IPS DF 4.7 (cell line): Measurements from ENCODE around the gene NR3C1.

ENCODE experiments used
- DNase-seq: peaks from one replicate; pipeline ENCODE4 v3.0.0-alpha.2; 2013; ENCODE audit warnings: low spot score; ENCODE audit errors: extremely low read depth

NR3C1 gene

GRCh38 chr5:143372187-143372829 is 31.2 kb downstream of the NR3C1 start:
- DNase-seq: no peak

- DNase-seq: no peak
These were observed 33.0 kb downstream of the NR3C1 start for GRCh38 chr5:143370440-143370839.

GRCh38 chr5:143364061-143364460 is 39.4 kb downstream of the NR3C1 start:
- DNase-seq: no peak

DNA sequence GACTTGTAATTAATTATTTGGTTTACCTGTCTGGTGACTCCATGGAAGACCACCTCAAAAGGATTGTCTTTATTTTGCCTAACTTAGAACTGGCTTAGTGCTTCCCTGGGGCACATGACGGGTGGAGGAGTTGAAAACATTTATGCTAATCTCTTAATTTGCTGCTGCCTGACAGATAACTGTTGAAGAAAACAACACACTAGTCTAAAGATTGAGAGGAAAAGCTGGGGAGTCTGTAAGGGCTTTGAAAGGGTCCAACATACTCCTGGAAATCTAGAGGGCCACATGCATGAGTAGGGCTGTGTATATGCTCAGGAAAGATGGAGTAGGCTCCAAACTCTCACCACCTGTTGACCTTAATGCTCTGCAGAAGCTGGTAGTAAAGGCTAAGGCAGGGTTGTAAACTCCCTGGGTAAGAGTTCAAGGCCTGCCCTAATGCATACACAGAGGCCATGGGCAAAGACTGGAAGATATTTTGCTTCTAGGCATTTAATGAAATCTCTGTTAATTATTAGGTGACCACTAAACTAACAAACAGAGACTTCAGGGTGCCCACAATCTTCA is 40.7 kb downstream of the NR3C1 start:
- no peak for DNase-seq

DNA sequence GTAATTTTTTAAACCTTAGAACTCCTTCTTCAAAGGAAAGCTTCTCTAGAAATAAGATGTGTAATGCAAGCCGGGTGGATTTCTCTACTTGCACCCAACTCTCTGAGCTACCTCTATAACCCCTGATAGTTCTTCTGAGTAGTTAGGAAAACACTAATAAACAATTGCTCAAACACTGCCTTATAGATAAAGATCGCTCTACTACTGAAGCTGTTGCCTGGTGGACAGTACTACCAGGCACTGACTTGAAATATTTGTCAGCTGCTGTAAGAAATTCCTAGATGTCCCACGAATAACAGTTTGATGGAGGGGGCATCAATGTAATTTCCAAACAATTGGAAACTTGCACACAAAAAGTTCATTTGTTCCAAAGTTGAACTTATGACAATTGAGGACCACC is 42.0 kb downstream of the NR3C1 start:
- no peak for DNase-seq

GRCh38 chr5:143360755-143361154 is 42.7 kb downstream of the NR3C1 start:
- DNase-seq: no peak

DNA sequence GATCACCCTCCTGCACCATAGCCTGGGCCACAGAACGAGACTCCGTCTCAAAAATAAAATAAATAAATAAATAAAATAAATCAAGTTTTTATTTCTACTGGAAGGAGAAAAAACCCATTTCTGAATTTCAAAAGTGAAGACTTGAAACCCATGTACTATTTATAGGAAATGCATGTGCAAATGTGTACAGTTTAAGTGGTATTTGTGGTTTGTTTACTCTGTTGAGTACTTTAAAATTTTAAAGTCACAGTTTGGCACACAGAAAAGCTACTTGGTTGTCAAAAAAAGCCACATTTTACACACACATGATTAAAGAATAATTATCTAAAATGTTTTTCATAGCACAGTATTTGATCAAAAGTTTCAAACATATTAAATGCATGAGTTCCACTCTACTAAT is 43.6 kb downstream of the NR3C1 start:
- no peak for DNase-seq

- DNase-seq: no peak
These were observed 46.5 kb downstream of the NR3C1 start for GRCh38 chr5:143356855-143357583.

DNA sequence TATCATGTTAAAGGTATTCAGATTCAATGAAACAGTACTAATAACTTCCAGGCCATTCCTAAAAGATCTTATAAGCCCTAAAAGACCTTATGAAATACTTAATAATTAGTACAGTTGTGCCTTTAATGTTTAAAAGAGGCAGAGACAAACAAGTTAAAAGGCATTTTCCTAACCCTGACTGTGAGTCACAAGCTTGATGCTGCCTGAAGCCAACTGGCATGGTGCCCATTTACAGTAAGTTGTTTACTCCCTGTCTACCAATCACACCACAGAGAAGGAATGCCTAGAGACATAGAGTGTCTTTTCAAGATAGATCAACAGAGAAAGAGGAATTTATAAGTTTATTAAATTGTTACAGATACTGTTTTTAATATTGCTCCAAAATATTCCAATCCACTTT is 47.8 kb downstream of the NR3C1 start:
- DNase-seq: no peak

GRCh38 chr5:143354025-143354424 is 49.5 kb downstream of the NR3C1 start:
- DNase-seq: no peak

GRCh38 chr5:143352691-143353090 is 50.8 kb downstream of the NR3C1 start:
- DNase-seq: no peak

DNA sequence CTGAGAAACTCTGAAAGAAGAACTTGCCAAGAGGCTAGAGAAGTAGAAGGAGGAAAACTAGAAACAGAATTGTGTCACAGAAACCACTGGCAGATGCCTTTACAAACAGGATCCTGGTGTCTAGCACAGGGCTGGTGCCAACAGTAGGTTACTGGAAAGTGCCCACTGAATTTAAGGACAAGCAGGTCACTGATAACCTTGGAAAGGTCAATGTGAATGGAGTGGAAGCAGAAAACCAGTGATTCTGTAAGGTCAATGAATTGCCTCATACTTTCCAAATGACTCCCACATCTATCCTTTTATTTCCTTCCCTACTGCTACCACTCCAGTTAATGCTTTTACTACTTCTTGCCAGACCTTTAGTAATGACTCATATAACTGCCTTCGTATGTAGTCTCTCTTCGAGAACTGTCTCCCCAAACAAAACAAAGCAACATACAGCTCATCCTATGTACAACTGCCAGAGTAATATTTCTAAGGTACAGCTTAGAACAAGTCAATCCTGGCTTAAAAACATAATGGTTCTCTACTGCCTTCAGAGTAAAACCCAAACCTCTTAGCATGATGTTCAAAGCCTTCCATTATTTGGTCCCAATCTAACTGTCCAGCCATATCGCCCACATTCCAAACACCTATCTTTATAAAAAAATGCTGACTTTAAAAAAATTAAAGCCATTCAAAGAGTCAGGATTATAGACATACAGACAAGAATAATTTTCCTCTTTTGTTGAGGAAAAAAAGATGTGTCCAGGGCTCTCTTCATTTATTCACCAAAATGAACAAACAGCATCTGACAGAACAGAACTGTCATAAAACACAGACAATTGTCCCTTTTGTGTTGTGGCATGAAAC is 52.5 kb downstream of the NR3C1 start:
- no peak for DNase-seq

GRCh38 chr5:143350341-143350740 is 53.1 kb downstream of the NR3C1 start:
- DNase-seq: no peak

DNA sequence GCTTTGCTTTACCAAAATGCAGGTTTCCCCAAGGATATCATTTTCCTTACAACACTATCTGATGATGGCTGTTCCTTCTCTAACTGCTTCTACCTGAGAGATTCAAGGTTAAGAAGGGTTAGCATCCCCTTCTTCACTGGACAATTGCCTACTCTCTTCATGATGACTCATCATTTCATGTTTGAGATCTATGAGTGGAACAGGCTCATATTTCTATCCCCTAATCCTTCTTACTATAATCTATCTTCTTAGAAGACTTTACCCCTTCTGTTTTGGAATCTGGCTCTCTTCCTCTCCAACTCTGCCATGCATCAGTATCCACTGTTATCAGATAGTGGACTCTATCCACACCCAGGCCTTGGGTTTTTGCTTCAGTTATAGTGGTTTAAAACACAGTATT is 54.3 kb downstream of the NR3C1 start:
- DNase-seq: no peak

GRCh38 chr5:143347698-143348344 is 55.7 kb downstream of the NR3C1 start:
- no peak for DNase-seq

- no peak for DNase-seq
These were observed 56.4 kb downstream of the NR3C1 start for GRCh38 chr5:143347046-143347445.

DNA sequence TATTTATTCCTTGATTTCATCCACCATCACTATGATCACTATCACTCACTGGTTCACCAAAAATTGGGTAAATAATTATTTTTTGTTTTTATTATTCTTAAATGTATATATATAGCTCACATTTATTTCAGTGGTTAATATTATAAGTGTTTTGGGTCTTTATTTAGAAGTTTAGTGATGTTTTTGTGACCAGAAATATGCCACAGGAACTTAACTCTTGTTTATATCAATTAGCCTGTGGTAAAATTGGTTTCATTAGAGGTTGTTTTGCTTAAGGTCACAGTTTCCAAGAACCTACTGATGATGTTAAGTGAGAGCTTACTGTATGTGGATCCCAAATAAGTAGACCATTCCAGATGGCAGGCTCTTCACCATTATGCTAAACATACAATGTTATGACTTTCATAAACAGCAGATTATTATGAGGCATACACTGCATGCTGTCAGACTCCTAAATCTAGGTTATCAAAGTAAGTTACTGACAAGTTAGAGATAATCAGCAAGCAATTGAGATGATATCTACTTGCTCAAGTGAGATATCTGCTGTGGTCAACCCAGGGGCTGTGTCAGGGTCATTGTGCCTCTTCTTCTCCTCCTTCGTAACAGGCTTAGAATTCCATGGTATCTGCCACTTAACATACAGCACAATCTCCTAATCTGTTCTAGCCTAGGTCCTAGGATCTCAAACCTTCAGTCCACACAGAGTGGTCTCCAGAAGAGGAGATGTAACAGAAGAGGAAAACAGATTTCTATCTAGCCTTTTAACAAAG is 57.6 kb downstream of the NR3C1 start:
- DNase-seq: no peak

DNA sequence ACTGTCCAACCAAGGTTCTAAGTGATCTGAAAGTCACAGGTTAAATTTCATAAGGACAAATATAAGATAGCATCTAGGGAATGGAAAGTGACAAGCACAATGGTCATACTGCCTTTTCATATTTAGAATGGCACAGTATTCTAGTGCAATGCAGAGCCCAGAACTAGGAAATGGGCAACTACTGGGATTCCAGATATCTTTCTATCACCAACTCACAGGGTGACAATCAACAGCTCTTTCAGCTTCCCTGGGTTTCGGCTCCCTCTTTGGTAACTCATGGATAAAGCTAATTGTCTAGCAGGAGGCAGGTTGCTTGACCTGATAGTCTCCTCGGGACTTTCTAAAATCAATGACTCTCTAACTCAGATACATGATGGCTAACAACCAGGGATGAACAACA is 60.4 kb downstream of the NR3C1 start:
- no peak for DNase-seq

DNA sequence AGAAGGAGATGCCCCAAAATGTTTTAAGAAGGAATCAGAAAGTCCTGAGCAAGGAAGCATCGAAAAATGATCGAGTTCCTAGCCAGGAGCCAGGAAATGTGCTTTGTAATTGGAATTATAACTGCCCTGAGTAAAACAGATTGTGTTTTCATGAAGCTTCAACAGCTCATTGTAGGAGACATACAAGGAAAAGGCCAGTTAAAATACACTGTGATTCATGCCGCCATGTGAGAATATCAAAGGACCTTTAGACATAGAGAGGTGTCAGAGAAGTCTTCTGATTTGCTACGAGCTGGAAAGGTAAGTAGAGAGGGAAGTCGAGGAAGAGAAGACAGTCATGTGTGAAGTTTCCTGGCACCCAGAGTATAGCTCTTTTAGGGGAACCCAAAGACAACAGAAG is 60.9 kb downstream of the NR3C1 start:
- no peak for DNase-seq

DNA sequence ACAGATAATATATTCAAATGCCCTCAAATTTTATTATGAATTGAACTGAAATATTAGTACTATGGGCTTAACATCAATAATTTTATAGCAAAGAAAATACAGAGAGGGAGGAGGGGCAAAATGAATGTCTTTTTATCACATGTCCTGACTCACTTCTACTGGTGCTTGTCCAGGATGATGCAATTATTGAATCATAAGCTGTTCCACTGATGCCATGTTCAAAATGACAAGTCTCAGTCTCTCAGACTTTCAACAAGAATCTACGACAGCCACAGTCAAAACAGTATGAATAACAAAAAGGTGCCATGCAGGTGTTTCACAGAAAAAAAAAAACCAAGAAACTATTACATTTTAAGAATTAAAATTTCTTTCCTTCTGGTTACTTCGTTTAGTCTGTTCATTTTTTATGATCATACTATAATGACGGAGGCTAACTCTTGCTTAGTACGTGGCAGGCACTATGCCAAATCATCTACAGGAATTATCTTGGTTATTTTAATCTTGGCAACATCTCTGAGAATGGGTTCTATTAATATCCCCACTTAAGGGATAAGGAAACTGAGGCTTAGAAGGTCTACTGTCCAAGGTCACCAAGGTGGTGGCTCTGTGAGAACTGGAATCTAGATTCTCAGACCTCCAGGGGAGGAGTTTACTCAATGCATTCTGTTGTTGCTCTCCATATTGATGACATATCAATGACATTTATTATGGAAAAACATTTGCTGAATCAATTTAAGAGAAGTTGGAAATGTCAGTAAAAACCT is 61.5 kb downstream of the NR3C1 start:
- no peak for DNase-seq
